K562 (cell line): ENCODE measurements around the gene VDR. TPM values are rescaled to one million over a fixed set of nuclear protein-coding genes. Genes with fewer than 3 reads are reported as not detected.
A peak's percentile ranks its signal among the peaks of the same experiment; 100 is the strongest.

ENCODE experiments used
- ATAC-seq: fragments of 200-7000 bp; cut with Tn5 transposase; 3 replicates; pipeline ENCODE4 v1.9.1; 2020; ENCODE audit warnings: moderate library complexity
- BruUV-seq: library from RNA; stranded (reverse); fragments of 400-500 nt; replicated peaks from 2 replicates; lab custom pipeline; 2021; lab: Mats Ljungman, UMichigan
- CTCF ChIA-PET: fragments of 300-600 bp; formaldehyde crosslinking; extraction: SDS; loops from one replicate; lab custom pipeline; 2021; ENCODE audit warnings: low intra/inter-chr PET ratio; lab: Yijun Ruan, JAX
- POLR2A ChIA-PET: fragments of 300-600, 350-650 bp; sonication (Branson Sonifier 250); formaldehyde crosslinking; extraction: SDS; loops from one replicate; lab custom pipeline; 2021; ENCODE audit warnings: antibody characterized with exemption, inconsistent platforms; lab: Yijun Ruan, JAX
- DNase-seq, 4 experiments: peaks; one replicate each; pipeline versions ENCODE4 v3.0.0 to v3.0.0-alpha.2; 2011 to 2018; ENCODE audit warnings: low spot score in 3 of 4, mixed read lengths in 3 of 4; ENCODE audit errors: extremely low read depth in 1 of 4
- FAIRE-seq: peaks from 2 replicates; lab custom pipeline; 2011; peaks lifted over from hg19 to GRCh38; lab: Jason Lieb, UNC
- H2AFZ ChIP-seq: 2 replicates; pipeline ENCODE4 v1.6.0; 2011; ENCODE audit warnings: low read depth, low read length, control low read depth, inconsistent platforms
- H3K27ac ChIP-seq: fragments of 200-600 bp; 3 replicates; pipeline ENCODE4 v1.8.0; 2011; ENCODE audit warnings: low read depth, mild to moderate bottlenecking, control low read depth, inconsistent platforms, low read length, moderate library complexity, mixed read lengths; ENCODE audit errors: extremely low read depth
- H3K27me3 ChIP-seq, 2 experiments: fragments of 300-600 bp in 1 of 2; 2 replicates in 1 of 2; 3 replicates in 1 of 2; pipeline versions ENCODE4 v1.6.0 to v1.8.0; 2011; ENCODE audit warnings: inconsistent platforms in 2 of 2, low read length in 2 of 2, mild to moderate bottlenecking in 1 of 2, mixed read lengths in 1 of 2, moderate library complexity in 1 of 2; ENCODE audit not compliant: control insufficient read depth in 2 of 2, insufficient read depth in 2 of 2
- H3K36me3 ChIP-seq: fragments of 300-600 bp; 3 replicates; pipeline ENCODE4 v1.8.0; 2011; ENCODE audit warnings: mild to moderate bottlenecking, low read length, inconsistent platforms; ENCODE audit not compliant: control insufficient read depth, insufficient read depth
- H3K4me1 ChIP-seq, 2 experiments: fragments of 200-600 bp in 1 of 2; replicated peaks in 1 of 2; 2 replicates in 1 of 2; 3 replicates in 1 of 2; pipeline versions ENCODE4 v1.5.1 to v1.8.0; 2011; ENCODE audit warnings: inconsistent platforms in 2 of 2, low read length in 2 of 2, mild to moderate bottlenecking in 1 of 2, mixed read lengths in 1 of 2, moderate library complexity in 1 of 2; ENCODE audit not compliant: control insufficient read depth in 2 of 2, insufficient read depth in 2 of 2
- H3K4me2 ChIP-seq: 2 replicates; pipeline ENCODE4 v1.6.1; 2011; ENCODE audit warnings: low read length, control low read depth, inconsistent platforms, mixed read lengths; ENCODE audit not compliant: insufficient read depth
- H3K4me3 ChIP-seq: fragments of 200-600 bp; sonication (generic), shearing (Covaris generic); 2 replicates; pipeline ENCODE4 v1.5.1; 2016; ENCODE audit warnings: control low read depth, inconsistent platforms
- H3K79me2 ChIP-seq: fragments of 200-600 bp; 3 replicates; pipeline ENCODE4 v1.8.0; 2011; ENCODE audit warnings: low read length, inconsistent platforms; ENCODE audit not compliant: control insufficient read depth, insufficient read depth
- H3K9ac ChIP-seq, 2 experiments: 2 replicates each; pipeline versions ENCODE4 v1.6.0 to v1.6.1; 2011; ENCODE audit warnings: low read depth in 2 of 2, low read length in 2 of 2, control low read depth in 1 of 2, inconsistent platforms in 1 of 2, mild to moderate bottlenecking in 1 of 2, mixed read lengths in 1 of 2; ENCODE audit not compliant: insufficient read depth in 1 of 2
- H3K9me1 ChIP-seq: one replicate; pipeline ENCODE4 v1.6.0; 2011; ENCODE audit warnings: inconsistent platforms, mild to moderate bottlenecking, low read length, moderate library complexity; ENCODE audit not compliant: control insufficient read depth, insufficient read depth
- H3K9me3 ChIP-seq: replicated peaks from 2 replicates; pipeline ENCODE4 v1.5.1; 2011; ENCODE audit warnings: low read depth, low read length, inconsistent platforms; ENCODE audit not compliant: control insufficient read depth, insufficient read depth
- H4K20me1 ChIP-seq: replicated peaks from 2 replicates; pipeline ENCODE4 v1.6.1; 2011; ENCODE audit warnings: low read length, inconsistent platforms, mixed read lengths; ENCODE audit not compliant: control insufficient read depth, insufficient read depth
- BRF2 ChIP-seq: IDR thresholded peaks from 3 replicates; pipeline ENCODE4 v1.6.1; 2011; ENCODE audit warnings: borderline replicate concordance, mild to moderate bottlenecking; ENCODE audit not compliant: insufficient read length, insufficient read depth
- EWSR1 ChIP-seq: fragments of 450-650 bp; IDR thresholded peaks from 2 replicates; pipeline ENCODE4 v1.6.1; 2018; ENCODE audit warnings: borderline replicate concordance, mild to moderate bottlenecking, low read depth, moderate library complexity; ENCODE audit not compliant: partially characterized antibody
- NR2C1 ChIP-seq, 2 experiments: fragments of 450-650 bp; IDR thresholded peaks; 2 replicates each; pipeline ENCODE4 v1.6.1; 2017; ENCODE audit warnings: mild to moderate bottlenecking in 2 of 2, antibody characterized with exemption in 1 of 2, inconsistent platforms in 1 of 2, missing compliant biosample characterization in 1 of 2, missing genetic modification characterization in 1 of 2
- RBM22 ChIP-seq: fragments of 200-400 bp; formaldehyde crosslinking; IDR thresholded peaks from 2 replicates; pipeline ENCODE4 v1.6.1; 2018; ENCODE audit warnings: low read length, low read depth; ENCODE audit not compliant: poor library complexity, severe bottlenecking
- ZNF75A ChIP-seq: fragments of 450-650 bp; formaldehyde crosslinking; IDR thresholded peaks from 2 replicates; pipeline ENCODE4 v1.4.0; 2020; ENCODE audit warnings: mild to moderate bottlenecking
- WGBS: fragments of 100-300 bp; shearing (Covaris generic); methylation state at CpG from one replicate; pipeline ENCODE4 v1.1.6; 2016; ENCODE audit warnings: low coverage, mixed read lengths; ENCODE audit not compliant: insufficient coverage; ENCODE audit errors: missing lambda C conversion rate; 5-methylcytosine and 5-hydroxymethylcytosine counted together
- in situ Hi-C: fragments of 300-500 bp; cut with MboI; formaldehyde crosslinking; loops from 4 replicates; pipeline ENCODE4 v1.15.0; 2018; ENCODE audit warnings: inconsistent platforms, mixed read lengths
- intact Hi-C: fragments of 100-400 bp; cut with micrococcal nuclease; formaldehyde crosslinking; loops from 2 replicates; pipeline ENCODE4 v1.14.2; 2022
- polyA plus RNA-seq, 8 experiments: library from polyadenylated mRNA; depleted of rRNA in 4 of 8; stranded (reverse) in 5 of 8; unstranded in 3 of 8; fragments of >200 nt; fragmentation: Nextera tagmentation in 2 of 8; fragmentation: Illumina TruSeq in 1 of 8; extraction: Ambion mirVana in 2 of 8; extraction: Trizol in 1 of 8; gene quantifications; 2 replicates each; pipeline versions ENCODE4 v1.2.1 to v1.2.3, GENCODE V29; 2011 to 2014; ENCODE audit warnings: inconsistent platforms in 1 of 8, missing spikeins in 1 of 8
- total RNA-seq, 7 experiments: library from RNA; depleted of rRNA in 6 of 7; stranded (reverse); fragments of >200 nt in 6 of 7; fragmentation: Illumina TruSeq in 2 of 7; extraction: Trizol in 2 of 7; gene quantifications; 2 replicates each; pipeline versions ENCODE4 v1.2.1 to v1.2.3, GENCODE V29; 2011 to 2021; ENCODE audit warnings: low replicate concordance in 1 of 7
- TF ChIP-seq, protein P1 (sequence below): sonication (generic); formaldehyde crosslinking; IDR thresholded peaks from 2 replicates; pipeline ENCODE4 v1.8.0; 2022; ENCODE audit warnings: missing genetic modification reagents, mild to moderate bottlenecking, borderline replicate concordance

VDR gene
- total and polyA plus RNA-seq, 9 of the 15 experiments (the other 6 are each of a cell fraction or from before 2014, with no cell fraction given), result 0.61 to 4.8 (median 2.0) TPM

DNA sequence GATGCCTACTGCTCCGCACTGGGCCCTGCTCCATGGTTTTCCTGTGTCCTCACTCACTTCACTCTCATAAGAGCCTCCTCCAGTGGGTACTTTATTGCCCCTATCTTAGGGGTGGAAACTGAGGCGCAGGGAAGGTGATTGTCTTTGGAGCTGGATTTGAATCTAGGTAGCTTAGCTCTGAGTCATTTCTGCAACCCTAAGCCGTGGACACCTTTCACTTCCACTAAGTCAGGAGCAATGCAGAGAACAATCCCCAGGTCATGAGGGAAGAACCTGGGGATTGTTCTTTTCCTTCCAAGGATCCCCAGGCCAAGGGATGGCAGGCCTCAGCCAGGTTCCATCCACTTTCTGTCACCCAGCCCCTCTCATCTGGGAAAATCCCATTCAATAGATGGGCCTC lies 20.3 kb downstream of the VDR start (continued):
- TF ChIP-seq, protein P1, sequence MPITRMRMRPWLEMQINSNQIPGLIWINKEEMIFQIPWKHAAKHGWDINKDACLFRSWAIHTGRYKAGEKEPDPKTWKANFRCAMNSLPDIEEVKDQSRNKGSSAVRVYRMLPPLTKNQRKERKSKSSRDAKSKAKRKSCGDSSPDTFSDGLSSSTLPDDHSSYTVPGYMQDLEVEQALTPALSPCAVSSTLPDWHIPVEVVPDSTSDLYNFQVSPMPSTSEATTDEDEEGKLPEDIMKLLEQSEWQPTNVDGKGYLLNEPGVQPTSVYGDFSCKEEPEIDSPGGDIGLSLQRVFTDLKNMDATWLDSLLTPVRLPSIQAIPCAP (CRISPR knock-in tag), result no peak
- TF ChIP-seq EWSR1 (no peak), ZNF75A (CRISPR knock-in tag) (no peak)

- intact Hi-C loops (no loop called here), in situ Hi-C loops (no loop called here)
- Histone ChIP-seq H3K27ac (no peak overlapping the region), H3K79me2 (no peaks in the 10 kb centered on the region), H3K4me2 (no peak overlapping the region), H3K9me1 (no peaks in the 10 kb centered on the region), H4K20me1 (0 out of 2 replicates have a peak, but pooled peaks cover 3% of the 10 kb centered on the region), H3K9ac (no peak overlapping the region), H3K4me1 (peaks cover 6 to 21% of the 10 kb centered on the region in 2 experiments), H3K9me3 (no peaks in the 10 kb centered on the region), H2AFZ (no peak overlapping the region), H3K4me3 (no peak overlapping the region), H3K36me3 (no peaks in the 10 kb centered on the region), H3K27me3 (no peaks in the 10 kb centered on the region; a peak in 1 of 5 replicates)
- ChIA-PET CTCF (no interaction called here), POLR2A (interaction anchor here (0.9 to 1.2 kb wide), 3 partner anchors 9 to 21 kb away, joined by 3 to 4 read pairs (median 4); no protein-coding TSS in a partner anchor)
- WGBS, result 30% methylated on average over 5 of the region's 5 CpGs
- DNase-seq (no peak), ATAC-seq (no peak), FAIRE-seq (no peak)
- BruUV-seq, result no TSS peak
- TF ChIP-seq RBM22, result no peak
- TF ChIP-seq NR2C1 (IDR thresholded peaks at IDR 0.05), result no peak
- TF ChIP-seq NR2C1 (tag; IDR thresholded peaks at IDR 0.05), result peak; percentile 46; the same call in 1 of the 2 replicates
- TF ChIP-seq BRF2, result no peak
Observed at GRCh38 chr12:47883663-47884195, 21.1 kb downstream of the VDR start.
